CD4-positive, alpha-beta T cell treated with Interleukin-6 for 4 hours (primary cell): ENCODE measurements around the gene TMEM120B.
"Not testable (repeated sequence)": the region's sequence is repeated elsewhere in the genome, so short reads cannot be mapped to it uniquely, and the experiment has no call there.

Source experiments
- DNase-seq: peaks from one replicate; pipeline ENCODE4 v3.0.0-alpha.2; 2020; ENCODE audit warnings: mixed read lengths

Gene TMEM120B

DNA sequence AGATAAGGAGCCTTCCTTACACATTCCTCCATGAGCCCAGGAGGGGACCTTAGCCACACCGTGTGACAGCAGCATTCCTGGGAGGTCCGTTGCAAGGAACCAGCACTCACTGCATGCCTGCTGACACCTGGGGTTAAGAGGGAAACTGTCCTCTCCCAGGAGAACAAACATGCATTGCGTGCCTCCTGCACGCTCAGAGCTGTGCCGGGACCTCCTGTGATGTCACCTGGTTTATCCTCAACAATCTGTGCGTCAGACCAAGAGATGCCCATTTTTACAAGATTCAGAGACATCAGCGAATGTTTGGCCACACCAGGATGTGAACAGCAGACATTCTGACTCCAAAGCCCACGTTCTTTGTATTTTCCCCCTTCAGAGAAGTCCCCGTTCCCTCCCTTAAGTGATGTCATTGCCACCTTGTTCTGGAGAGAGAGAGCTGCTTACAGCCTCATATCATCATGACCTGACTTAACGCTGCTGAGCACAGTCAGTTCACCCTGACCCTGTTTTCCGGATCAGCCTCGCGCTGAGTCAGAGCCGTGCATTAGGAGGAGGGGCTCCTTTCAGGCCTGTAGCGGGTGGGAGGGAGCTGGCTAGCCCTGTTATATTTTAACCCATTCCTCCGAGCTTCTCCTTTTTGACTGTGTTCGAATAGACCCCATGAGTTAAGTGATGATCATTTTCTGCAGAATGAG, 36.2 kb downstream of the TMEM120B start:
- peak; percentile 28 for DNase-seq

DNA sequence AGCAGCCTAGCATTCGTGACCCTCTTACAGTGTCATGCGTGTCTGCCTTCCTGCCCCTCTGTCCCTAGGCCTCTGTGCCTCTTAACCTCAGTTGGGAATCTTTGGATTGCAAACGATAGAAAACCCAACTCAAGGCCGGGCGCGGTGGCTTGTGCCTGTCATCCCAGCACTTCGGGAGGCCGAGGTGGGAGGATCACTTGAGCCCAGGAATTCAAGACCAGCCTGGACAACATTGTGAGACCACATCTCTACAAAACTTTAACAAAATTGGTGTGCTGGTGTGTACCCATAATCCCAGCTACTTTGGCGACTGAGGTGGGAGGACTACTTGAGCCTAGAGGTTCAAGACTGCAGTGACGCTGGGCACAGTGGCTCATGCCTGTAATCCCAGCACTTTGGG, 36.7 kb downstream of the TMEM120B start:
- DNase-seq: no peak

DNA sequence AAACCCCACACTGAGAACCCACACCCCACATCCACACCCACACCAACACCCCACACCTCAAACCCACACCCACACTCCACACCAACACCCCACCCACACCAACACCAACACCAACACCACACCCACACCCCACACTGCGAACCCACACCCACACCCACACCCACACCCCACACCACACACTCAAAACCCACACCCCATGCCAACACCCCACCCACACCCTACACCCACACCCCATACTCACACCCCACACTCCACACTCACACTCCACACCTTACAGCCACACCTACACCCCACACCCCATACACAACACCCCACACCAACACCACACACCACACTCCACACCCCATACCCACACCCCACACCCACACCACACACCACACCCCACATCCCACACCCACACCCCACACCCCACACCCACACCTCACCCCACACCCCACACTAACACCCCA, 38.0 kb downstream of the TMEM120B start:
- no peak for DNase-seq

DNA sequence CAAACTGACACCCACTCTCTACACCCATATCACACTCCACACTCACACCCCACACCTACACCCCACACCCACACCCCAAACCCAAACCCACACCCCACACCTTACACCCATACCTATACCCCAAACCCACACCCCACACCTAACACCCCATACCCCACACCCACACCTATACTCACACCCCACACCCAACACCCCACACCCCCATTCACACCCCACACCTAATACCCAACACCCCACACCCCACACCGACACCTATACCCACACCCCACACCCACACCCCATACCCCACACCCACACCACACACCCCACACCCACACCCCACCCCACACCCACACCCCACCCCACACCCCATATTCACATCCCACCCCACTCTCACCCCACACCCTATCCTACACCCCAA, 38.5 kb downstream of the TMEM120B start:
- no peak for DNase-seq

DNA sequence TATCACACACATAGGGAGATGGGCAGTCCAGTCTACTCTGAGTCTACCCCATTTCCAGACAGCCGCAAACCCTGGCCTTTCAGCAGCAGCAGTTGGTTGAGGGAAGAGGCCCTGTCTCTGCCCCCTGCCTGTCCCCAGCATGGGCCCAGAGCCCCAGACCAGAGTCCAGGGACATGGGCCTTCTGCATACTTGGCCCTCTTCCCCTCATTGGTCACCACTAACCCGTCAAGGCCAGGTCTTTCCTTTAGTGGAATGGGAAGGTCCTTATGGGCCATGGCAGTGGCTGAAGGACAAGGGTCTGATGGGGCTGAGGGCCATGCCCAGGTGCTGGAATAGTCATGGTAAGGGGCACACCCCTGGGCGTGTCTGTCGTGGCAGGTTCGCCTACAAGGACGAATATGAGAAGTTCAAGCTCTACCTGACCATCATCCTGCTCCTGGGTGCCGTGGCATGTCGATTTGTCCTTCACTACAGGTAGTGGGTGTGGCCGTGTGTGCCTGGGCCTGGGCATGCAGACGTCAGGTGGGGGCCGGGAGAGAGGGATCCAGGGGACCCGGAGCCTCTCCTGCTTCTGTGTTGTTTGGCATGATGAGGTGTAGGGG, 39.3 kb downstream of the TMEM120B start:
- no peak for DNase-seq

DNA sequence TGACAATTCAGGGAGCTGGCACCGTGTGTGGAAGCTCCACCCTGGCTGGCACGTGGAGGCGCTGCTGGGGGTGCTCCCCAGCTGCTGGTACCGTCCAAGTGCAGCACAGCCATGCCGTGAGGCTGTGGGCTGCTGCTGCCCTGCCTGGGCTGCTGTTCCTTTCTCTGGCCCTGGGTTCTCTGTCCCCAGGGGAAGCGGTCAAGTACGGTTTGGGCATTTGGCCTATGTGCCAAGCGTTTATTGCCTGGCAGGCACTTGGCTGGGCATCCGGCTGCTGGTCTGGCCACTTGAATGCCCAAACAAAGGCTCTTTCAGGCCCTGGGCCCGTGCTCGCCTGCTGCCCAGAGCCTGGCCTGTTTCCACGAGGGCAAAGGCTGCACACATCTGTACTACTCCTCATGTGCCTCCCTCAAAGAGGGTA, 41.3 kb downstream of the TMEM120B start:
- no peak for DNase-seq

DNA sequence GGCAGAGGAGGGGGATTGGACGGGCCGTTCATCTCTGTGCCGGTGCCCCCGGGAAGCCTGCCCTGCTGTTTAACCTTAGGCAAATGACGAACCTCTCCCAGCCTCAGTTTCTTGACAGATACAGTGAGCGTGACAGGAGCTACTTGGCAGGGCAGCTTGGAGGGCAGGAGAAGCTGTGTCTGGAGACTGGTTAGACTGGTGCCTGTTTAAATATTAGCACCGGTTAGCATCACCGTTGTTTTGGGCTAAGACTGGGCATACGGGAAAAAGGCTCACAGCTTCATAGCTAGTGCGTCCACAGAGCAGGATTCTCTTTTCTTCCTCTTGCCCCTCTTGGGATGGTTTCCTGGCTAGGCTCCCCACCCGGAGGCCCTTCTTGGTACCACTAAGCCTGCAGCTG, 42.3 kb downstream of the TMEM120B start:
- DNase-seq: no peak

DNA sequence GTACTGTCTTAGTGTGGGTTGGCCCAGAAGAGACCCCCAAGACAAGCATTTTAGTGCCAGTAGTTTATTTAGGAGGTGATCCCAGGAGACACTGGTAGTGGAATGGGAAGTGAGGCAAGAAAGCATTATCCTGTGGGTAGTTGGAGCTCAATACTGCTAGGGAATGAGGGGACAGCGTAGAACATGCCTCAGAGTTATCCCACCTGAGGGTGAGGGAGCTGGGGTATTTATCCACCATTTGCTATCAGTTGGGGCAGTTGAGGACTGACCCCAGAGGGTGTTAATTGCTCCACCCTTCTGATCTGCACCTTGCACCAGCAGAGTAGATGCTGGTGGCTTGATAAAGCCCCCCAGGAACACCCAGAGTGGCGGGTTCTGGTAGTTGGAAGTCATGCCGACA, 43.0 kb downstream of the TMEM120B start:
- no peak for DNase-seq

DNA sequence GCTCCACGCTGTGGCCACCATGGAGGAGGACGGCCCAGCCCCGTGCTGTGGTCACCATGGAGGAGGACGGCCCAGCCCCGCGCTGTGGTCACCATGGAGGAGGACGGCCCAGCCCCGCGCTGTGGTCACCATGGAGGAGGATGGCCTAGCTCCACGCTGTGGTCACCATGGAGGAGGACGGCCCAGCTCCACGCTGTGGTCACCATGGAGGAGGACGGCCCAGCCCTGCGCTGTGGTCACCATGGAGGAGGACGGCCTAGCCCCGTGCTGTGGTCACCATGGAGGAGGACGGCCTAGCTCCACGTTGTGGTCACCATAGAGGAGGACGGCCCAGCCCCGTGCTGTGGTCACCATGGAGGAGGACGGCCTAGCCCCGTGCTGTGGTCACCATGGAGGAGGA, 46.0 kb downstream of the TMEM120B start:
- not testable (repeated sequence) for DNase-seq

DNA sequence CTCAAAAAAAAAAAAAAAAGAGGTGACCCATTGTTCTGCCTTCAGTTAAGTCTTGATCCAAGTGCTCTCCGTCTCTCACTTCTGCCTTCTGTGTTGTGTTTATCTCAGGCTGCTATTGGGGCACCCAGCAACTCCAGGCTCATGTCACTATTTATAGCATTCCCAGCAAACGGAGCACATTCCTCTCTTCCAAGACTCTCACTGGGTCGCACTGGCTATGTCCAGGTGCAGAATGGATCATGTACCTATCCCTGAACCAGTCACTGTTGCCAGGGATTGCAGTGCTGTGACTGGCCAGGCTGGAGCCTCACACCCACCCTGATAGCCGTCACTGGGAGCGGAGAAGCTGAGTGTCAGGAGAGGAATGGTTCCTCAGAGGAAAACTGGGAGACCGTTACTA, 49.7 kb downstream of the TMEM120B start:
- DNase-seq: no peak

DNA sequence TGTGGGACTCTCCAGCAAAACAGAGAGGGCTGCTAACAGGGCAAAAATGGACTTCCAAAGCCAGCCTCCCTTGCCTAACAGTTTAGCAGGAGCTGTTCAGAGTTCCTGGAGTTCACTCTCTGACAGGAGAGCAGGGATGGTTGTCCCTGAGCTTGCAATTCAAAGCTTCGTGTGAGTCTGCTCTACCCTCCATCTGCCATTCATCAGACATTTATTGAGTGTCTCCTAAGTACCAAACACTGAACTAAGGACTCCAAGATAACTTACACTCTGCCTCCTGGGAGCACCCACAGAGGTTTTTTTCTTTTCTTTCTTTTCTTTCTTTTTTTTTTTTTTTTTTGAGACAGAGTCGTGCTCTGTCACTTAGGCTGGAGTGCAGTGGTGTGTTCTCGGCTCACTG, 52.3 kb downstream of the TMEM120B start:
- DNase-seq: no peak

DNA sequence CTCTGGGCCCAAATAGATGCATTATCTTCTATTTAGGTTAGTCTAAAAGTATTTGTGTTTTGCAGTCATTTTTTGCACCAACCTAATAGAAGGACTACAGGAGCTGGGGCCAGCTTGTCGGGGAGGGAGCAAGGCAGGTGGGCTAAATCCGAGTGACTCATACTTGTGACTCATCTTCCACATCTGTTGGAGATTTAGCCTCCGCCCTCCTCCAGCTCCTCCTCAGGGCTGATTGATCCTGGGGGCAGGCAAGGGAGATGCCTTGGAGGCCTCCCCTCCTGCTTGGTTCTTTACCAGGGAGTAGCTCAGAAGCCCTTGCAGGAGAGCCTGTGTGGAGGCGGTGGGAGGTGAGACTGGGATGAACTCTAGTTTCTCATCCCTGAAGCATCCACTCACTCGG, 53.0 kb downstream of the TMEM120B start:
- no peak for DNase-seq

DNA sequence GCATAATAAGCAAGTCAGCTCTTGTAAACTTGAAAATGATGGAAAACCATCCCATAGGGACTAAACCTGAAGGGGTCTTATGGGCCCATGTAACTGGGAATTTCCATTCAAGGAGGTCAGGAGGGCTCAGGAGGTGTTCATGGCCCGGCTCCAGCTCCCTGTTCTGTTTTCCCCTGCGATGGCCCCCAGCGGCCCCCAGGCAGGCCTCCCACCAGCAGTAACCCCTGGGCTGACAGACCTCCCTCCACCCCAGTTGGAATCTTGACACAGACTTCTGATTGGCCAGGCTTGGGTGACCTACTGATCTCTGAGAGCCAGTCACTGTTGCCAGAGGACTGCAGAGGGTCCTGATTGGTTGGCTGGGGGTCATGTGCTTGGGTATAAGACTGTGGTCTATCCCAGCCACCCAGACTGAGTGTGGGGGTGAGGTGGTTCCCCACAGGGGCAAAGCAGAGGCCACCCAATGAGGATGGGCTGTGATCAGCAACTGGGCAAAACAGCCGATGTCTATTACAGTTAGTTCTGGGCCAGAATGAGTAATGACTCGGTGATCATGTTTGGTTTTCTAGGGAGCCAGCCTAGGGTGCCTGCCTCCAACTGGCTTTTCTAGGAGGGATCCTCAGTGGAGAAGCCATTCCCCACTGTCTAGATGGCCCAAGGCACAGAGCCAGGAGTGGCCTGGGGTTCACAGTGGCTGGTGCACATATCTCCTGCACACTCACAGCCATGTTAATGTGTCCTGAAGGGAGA, 53.9 kb downstream of the TMEM120B start:
- DNase-seq: no peak

DNA sequence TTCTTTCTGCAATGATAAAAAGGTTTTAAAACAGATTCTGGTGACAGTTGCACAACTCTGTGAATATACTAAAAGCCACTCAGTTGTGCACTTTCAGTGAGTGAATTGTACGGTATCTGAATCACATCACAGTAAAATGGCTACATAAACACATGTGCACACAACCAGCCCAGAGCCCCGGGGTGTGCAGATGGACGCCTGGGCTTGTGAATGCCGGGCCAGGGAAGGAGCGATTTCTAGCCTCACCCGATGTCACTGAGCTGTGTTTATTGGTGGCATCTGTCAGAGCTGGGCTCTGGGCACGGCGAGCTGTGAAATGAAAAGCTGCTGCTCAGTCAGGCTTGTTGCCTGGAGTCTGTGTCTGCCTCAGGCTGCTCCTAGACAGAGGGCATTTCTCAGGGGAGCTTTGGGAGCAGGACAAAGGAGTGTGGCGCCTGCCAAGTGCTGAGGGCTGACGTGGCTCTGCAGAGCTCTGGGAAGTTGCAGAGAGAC, 55.0 kb downstream of the TMEM120B start:
- no peak for DNase-seq

DNA sequence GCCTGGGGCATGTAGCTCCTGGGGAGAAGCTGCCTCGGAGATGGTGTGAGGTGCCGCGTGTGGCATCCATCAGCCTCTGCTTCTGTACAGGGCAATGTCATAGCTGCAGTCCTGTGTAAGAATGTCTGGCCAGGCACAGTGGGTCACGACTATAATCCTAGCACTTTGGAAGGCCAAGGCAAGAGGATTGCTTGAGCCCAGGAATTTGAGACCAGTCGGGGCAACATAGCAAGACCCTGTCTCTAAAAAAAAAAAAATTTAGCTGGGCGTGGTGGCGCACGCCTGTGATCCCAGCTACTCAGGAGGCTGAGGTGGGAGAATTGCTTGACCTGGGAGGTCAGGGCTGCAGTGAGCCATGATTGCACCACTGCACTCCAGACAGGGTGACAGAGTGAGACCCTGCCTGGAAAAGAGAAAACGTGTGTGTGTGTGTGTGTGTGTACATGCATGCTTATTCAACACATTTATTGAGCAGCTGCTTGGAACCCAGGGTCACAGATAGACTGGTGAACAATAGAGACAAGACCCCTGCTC, 56.8 kb downstream of the TMEM120B start:
- no peak for DNase-seq

DNA sequence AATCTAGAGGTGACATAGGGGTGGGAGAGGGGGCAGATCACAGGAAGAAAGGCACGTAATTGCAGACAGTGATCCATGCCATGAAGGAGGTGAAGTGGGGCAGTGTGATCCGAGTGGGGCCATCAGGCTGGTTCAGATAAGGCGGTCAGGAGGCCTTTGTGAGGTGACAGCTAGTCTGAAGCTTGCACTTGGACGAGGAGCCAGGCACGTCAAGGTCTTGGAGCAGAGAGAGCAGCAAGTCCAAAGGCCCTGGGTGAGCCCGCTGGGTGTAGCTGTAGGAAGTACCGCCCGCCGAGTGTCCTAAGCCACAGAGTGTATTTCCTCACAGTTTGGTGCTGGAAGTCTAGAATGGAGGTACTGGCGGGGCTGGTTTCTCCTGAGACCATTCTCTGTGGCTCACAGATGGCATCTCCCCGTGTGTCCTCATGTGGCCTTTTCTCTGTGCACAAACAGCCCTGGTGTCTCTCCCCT, 57.3 kb downstream of the TMEM120B start:
- DNase-seq: no peak

DNA sequence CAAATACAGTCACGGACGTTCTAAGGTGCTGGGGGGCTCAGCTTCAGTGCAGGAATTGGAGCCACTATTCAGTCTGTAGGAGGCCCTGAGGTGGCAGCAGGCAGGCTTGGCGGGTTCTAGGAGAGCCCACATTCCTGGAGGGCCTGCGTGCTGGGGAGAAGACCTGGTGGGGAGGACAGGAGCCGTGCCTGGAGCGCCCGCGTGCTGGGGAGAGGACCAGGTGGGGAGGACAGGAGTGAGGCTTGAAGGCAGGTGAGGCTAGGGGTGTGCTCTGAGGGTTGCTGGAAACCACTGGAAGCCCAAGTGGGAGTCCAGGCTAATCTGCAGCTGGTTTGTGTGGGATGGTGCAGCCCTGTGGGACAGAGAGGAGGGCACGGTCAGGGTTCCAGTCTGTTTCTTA, 57.8 kb downstream of the TMEM120B start:
- DNase-seq: no peak

DNA sequence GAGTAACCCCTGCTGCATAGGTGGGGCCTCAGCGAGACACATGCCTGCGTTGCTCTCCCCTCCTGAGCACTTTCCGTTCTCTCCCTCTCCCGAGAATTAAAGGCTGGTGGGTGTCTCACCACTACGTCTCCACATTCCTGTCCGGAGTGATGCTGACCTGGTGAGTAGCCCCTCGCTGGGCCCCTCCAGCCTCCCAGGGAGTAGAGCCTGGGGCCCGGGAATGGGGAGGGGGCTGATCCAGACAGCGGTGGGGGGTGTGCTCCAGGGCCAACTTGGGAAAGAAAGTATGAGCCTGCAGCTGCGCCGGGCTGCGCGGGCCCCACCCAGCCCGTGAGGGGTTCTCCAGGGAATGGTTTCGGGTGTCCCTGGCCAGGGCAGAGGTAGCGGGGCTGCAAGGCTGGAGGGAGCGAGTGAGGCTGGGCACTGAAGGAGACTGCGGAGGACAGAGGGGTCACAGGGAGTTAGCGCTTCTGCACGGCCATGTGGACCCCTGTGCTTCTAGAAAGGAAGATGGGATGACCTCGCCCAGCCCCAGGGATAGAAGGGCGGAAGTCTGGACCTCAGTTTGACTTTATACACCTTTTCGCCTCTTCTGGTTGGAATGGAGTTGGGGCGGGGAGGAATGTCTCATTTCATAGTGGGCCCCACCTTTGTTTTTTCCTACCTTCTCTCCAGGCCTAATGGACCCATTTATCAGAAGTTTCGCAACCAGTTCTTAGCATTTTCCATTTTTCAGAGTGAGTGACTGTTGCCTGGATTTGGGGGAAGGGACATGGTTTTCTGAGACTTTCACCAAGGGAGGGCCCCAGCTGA, 58.5 kb downstream of the TMEM120B start:
- DNase-seq: no peak

DNA sequence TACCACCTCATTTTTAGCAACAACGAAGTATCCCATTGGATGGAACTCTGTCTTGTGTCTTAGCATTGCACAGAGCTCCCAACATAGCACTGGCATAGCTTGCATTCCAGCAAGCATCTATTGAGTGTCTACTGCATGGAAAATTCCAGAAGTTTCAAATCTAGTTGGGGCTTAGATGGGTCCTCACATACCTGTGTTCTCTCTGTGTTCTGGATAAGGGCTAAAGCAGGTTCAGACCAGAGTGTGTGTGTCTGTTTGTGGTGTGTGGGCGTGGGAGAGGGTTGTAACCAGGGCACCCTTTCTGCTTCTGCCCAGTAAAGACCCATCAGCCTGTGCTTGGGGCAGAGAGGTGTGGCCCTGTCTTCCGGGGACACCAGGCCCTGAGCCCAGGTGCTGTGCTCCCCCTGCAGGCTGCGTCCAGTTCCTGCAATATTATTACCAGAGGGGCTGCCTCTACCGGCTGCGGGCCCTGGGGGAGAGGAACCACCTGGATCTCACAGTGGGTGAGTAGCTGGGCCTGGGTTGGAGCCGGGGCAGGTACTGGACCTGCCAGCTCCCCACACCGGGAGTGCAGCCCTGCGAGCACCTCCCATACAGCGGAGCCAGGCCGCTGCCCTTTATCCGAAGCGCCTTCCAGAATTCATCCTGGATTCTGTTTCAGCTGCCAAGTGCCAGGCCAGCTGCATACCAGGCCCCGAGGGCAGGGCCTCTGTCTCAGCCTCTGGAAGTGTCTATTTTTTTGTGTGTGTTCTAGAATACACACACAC, 60.6 kb downstream of the TMEM120B start:
- DNase-seq: peak; percentile 86

DNA sequence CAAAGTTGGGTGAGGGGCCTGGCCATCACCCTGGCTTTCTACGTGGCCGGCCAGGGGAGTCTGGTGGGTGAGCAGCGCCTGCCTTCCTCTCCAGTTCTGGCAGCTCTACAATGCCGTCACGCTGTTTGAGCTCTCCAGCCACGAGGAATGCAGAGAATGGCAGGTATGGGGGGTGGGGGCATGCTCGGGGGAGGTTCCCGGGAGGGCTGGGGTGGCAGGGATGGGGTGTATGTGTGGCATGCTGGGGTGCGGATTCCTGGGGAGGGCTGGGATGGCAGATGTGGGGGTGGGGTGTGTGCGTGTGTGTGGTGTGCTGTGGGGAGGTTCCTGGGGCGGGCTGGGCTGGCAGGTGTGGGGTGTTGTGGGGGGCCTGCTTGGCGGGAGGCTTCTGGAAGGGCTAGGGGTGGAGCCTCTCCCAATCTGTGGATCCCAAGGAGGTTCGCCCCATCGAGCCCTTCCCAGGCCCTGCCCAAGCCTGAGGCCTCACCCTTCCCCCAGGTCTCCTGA, 62.5 kb downstream of the TMEM120B start:
- DNase-seq: no peak

DNA sequence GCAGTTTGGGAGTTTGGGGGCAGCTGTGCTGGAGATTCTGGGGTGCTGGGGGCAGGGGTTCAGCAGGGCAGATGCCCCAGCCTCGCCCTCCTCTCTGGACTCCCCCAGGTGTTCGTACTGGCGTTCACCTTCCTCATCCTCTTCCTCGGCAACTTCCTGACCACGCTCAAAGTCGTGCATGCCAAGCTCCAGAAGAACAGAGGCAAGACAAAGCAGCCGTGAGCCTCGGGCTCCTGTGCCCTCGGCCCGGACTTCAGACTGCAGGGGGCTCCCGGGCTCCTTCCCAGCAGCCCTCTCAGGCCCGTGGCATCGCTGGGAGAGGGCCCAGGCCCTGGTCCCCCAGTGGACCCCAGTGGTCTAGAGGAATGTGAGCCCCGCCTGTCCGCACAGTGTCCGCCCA, 62.9 kb downstream of the TMEM120B start:
- DNase-seq: no peak
